Omental fat pad (tissue), 4 donors: ENCODE data around the gene SH3RF3. TPM values are rescaled to one million over a fixed set of nuclear protein-coding genes. Genes with fewer than 3 reads are reported as not detected.

Experiments
- ATAC-seq: fragments of 150-250 bp; one replicate; pipeline ENCODE4 v1.9.1; 2016; ENCODE audit warnings: mild to moderate bottlenecking, moderate library complexity; ENCODE audit not compliant: low FRiP score
- DNase-seq: peaks from one replicate; pipeline ENCODE4 v3.0.0-alpha.2; 2019; ENCODE audit warnings: low spot score
- CTCF ChIP-seq, 3 donors: fragments of 450-650 bp; IDR thresholded peaks; one replicate each; pipeline ENCODE4 v1.5.1; 2016 to 2017; ENCODE audit warnings: antibody characterized with exemption in 3 of 3, mild to moderate bottlenecking in 3 of 3, moderate library complexity in 2 of 3
- total RNA-seq, 4 donors: library from RNA; depleted of rRNA; stranded (reverse); fragments of >200 nt; gene quantifications; one replicate each; pipeline ENCODE4 v1.1.0, GENCODE V29; 2016

Gene SH3RF3
- total RNA-seq, 4 donors from 2014 or later: 6.5 to 16.6 (median 8.6) TPM

GRCh38 chr2:109522063-109522374 is 393.0 kb downstream of the SH3RF3 start:
- DNase-seq (no peak), ATAC-seq (no peak)
- no peak for TF ChIP-seq CTCF (IDR thresholded peaks at IDR 0.05)

- no peak for TF ChIP-seq CTCF (IDR thresholded peaks at IDR 0.05)
- ATAC-seq (no peak), DNase-seq (no peak)
These were observed 394.1 kb downstream of the SH3RF3 start for GRCh38 chr2:109523121-109523520.

GRCh38 chr2:109523536-109524361 is 394.7 kb downstream of the SH3RF3 start:
- DNase-seq: no peak
- peak; percentile 13 for ATAC-seq
- TF ChIP-seq CTCF (IDR thresholded peaks at IDR 0.05): no peak

- TF ChIP-seq CTCF (IDR thresholded peaks at IDR 0.05): no peak
- ATAC-seq (no peak), DNase-seq (no peak)
These were observed 396.8 kb downstream of the SH3RF3 start for GRCh38 chr2:109525836-109526235.

- TF ChIP-seq CTCF (IDR thresholded peaks at IDR 0.05): no peak
- DNase-seq (no peak), ATAC-seq (no peak)
These were observed 397.5 kb downstream of the SH3RF3 start for GRCh38 chr2:109526442-109526970.

GRCh38 chr2:109527079-109527478 is 398.1 kb downstream of the SH3RF3 start:
- no peak for DNase-seq
- no peak for TF ChIP-seq CTCF (IDR thresholded peaks at IDR 0.05)
- no peak for ATAC-seq
